HG03064 (cell line): ENCODE measurements around the gene BMP6.

ENCODE experiments used
- ATAC-seq: cut with Tn5 transposase; IDR thresholded peaks from one replicate; pipeline ENCODE4 v1.9.1; 2021; ENCODE audit warnings: low read depth; ENCODE audit not compliant: unreplicated experiment

BMP6 gene

DNA sequence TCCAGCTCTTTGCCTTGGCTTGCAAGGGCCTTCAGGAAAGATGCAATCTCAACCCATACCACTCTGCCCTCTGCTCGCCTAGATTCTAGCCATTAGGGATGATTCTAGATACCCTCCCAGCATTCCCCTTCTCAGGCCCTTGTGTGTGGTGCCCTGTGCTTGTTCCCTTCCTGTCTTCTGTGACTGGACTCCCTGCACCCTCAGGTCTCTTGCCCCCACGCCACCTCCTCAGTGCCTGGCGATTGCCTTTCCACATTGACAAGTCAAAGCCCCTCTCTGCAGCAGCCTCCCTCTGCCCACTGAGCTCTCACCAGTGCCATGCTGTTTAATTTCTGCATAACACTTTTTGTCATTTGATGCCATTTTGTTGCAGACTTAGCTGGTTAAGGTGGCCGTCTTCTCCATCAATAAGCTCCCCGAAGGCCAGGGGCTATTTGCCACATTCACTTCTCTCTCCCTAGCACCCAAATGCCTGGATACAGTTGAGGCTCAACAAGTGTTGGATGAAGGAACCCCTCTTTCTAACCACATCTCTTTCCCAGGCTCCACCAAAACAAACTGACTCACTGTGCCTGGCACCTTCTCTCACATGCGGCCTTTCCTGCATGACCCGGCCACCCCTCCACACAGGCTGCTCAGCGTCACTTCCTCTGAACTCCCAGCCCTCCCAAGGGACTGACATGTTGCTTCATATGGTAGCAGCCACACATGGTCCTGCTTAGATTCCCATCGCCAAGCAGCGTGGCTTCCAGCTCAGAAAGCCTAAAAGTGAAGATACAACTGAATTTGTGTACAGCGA lies 189.3 kb downstream of the BMP6 start:
- ATAC-seq: no peak

DNA sequence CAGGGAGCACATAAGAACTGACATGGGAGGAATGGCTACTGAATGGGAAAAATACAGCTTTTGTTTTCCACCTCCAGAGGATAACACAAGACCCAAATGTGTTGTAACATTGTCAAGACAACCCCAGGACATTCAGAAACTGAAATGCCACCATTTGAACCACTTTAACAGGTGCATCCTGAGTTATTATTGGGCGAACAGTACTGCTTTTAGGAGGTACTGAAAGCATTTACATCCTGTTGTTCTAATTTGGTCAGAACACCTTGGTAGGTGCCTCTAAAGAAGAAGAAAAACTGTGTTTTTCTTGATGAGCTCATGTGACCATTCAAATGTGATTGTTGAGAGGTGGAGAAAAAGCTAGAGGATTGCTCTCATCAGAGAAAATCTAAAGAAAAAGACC lies 191.1 kb downstream of the BMP6 start:
- peak; percentile 90 for ATAC-seq

DNA sequence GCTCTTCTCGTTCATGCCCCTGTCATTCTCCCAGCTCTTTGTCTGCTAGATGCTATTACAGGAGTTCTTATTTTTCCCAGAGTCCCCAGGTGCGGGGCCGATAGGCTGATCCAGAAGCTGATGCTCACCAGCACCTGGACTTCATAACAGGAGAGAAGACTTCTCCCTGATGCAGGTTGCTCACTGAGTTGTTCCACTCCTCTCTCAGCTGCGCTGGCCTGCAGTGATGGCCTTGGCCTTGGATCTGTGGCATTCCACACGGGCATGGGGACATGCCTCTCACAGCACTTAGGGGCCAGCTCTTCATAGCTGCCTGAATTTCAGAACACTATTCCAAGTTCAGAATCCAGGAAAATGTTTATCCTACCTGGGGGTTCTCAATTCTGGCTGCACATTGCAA lies 191.8 kb downstream of the BMP6 start:
- ATAC-seq: no peak

DNA sequence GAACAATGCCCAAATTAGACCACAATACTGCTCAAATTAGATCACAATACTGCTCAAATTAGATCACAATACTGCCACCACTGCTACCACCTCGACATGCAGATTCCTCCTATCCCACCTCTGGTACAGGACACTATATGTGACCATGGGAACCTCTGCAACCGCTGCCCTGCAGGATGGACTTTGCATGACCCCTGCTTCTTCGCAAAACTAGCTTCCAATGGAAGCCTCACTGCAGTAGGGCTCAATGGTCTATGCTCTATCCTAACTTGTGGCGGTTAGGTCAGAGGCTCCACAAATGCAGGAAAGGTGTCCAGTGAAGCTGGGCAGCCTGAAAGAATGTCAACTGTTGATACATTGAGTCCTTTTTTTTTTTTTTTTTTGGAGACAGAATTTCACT lies 192.5 kb downstream of the BMP6 start:
- ATAC-seq: no peak

DNA sequence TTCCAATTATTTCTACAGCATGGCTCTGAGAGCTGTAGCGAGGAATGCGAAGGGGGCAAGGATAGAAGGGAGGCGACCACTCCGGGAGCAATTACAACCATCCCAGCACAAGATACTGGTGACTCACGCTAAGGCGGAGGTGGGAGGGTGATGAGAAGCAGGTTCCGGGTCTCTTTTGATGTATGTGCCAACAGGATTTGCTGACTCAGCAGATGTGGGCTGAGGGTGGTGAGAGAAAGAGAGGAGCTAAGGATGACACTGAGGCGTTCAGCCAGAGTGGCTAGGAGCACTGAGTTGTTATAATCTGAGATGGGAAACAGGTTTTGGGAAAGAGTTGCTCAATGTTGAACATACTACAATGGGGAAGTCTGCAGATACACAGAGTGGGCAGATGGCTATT lies 194.0 kb downstream of the BMP6 start:
- ATAC-seq: no peak

DNA sequence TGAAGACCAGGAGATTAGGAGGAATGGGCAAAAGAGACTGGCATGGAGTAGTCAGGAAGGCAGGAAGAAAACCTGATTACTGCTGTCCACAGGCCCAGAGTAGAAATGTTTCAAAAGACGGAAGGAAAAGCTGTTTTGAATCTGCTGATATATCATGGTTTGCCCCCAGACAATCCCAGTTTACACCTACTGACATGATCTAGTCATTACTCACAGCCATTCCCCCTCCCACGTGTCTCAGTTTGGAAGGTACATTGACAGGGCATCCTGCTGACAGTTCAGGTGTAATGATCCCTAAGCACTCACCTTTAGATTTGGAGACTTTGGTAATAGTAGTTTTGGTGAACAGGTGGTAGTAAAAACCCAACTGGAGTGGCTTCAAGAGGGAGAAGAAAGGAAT lies 194.5 kb downstream of the BMP6 start:
- no peak for ATAC-seq

DNA sequence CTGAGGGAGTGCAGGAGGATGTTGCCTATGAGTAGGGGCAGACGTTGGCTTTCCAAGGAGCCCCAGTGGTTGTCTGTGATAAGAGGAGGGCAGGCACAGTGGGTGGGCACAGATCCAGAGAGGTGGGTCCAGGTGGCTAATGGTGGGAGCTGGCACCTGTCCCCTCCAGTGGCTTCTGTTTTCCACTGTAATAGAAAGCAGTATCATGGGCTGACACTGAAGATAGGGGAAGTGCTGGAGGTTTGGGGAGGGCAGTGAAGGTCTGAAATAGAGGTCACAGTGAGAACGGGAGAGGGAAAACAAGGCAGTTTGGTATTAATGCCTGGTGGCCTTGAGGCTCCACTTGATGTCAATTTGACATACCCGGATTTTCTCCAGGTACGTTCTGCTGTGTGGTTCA lies 195.1 kb downstream of the BMP6 start:
- no peak for ATAC-seq

DNA sequence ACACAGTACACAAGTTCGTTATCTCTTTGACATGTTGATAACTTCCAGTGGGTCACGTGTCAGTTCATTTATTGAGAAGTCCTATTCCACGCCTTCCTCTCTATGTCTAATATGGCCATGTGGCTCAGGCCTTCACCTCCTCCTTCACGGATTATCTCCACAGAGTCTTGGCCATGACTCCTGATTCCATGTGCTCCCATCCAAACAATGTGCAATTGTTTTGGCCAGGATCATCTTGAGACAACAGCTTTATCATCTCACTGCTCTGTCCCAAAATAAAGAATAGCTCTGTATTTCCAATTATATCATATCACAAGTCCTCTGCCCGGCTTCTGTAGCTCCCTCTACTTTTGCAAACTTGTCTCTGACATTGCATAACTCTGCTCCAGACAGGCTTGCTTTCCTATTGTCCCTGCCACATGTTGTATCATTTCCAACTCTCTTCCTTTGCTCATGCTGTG lies 195.8 kb downstream of the BMP6 start:
- no peak for ATAC-seq

DNA sequence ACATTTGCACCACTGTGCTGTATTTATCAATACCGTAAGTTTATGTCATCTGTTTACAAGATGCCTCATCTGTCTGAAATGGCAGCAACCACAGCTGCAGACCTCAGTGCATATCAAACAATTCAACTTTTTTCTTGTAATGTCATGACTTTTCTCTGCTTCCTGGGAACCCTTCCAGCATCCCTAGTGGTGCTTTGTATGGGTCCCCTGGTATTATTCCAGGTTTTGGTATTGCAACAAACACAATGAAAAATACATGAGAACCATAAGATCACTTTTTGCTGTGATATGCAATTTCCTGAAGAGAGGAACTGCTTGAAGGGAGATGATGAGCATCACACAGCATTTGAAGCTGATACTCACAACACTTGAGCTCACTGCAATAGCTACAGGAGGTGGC lies 196.7 kb downstream of the BMP6 start:
- no peak for ATAC-seq

DNA sequence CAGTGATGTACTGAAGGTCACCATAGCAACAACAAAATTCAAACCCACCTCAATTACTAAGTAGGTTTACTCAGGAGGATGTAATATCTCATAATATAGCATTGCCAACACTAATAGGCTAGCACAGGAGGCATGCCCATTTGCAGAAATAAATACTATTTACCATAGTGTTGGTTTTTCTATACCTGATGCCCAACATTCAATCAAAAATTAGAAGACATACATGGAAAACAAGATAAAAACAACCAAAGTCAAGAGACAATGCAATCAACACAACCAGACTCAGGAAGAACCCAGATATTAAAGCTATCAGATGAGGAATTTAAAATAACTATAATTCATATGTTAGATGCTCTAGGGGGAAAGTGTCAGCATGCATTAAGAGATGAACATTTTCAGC lies 199.0 kb downstream of the BMP6 start:
- ATAC-seq: no peak
